ENCODE data around the gene OR2A12. TPM values are rescaled to one million over a fixed set of nuclear protein-coding genes. Genes with fewer than 3 reads are reported as not detected.

OR2A12 gene
- polyA plus RNA-seq, 1 donor (not counting 4 experiments of a cell fraction or from before 2014, with no cell fraction given), result not detected

- H2AFZ ChIP-seq (ENCODE audit: control insufficient read depth, low read length), result no peak overlapping the region
- FAIRE-seq (no peak), DNase-seq (ENCODE audit: low read depth, low spot score) (no peak)
- no peaks in the 10 kb centered on the region for H3K9me1 ChIP-seq (ENCODE audit: control insufficient read depth, extremely low read depth, insufficient read depth, low read length)
- H3K4me1 ChIP-seq (ENCODE audit: control insufficient read depth, extremely low read depth, insufficient read depth, low read length), result no peaks in the 10 kb centered on the region
- no peaks in the 10 kb centered on the region for H3K36me3 ChIP-seq (ENCODE audit: control insufficient read depth in 2 of 2, extremely low read depth in 1 of 2, insufficient read depth in 2 of 2, low read length in 2 of 2)
- dilution Hi-C loops (cut with MboI; ENCODE audit: extremely low pct_ligation_motif_present, low sequenced_read_pairs), result no loop called here
- no peak overlapping the region for H3K9ac ChIP-seq (ENCODE audit: control insufficient read depth, extremely low read depth, insufficient read depth, low read length)
- no peaks in the 10 kb centered on the region for H3K9me3 ChIP-seq (ENCODE audit: control insufficient read depth, low read depth, low read length)
- H3K27ac ChIP-seq (ENCODE audit: control insufficient read depth, insufficient read depth, low read length), result no peak overlapping the region
- H3K4me3 ChIP-seq (ENCODE audit: control insufficient read depth in 2 of 3, extremely low read depth in 1 of 3, insufficient read depth in 2 of 3, low read depth in 1 of 3, low read length in 3 of 3), result no peak overlapping the region
- no peak overlapping the region for H3K4me2 ChIP-seq (ENCODE audit: control insufficient read depth, extremely low read depth, insufficient read depth, low read depth, low read length)
- H3K79me2 ChIP-seq (ENCODE audit: control insufficient read depth, insufficient read depth, low read length), result no peaks in the 10 kb centered on the region
- H4K20me1 ChIP-seq (ENCODE audit: control insufficient read depth, extremely low read depth, insufficient read depth, low read length), result no peaks in the 10 kb centered on the region
- no peaks in the 10 kb centered on the region for H3K27me3 ChIP-seq (ENCODE audit: control insufficient read depth, extremely low read depth, insufficient read depth, low read length)
- TF ChIP-seq CTCF (optimal IDR thresholded peaks at IDR 0.05 in 1 of 3, IDR thresholded peaks at IDR 0.05 in 1 of 3, conservative IDR thresholded peaks at IDR 0.05 in 1 of 3; ENCODE audit: extremely low read depth in 1 of 3, insufficient read depth in 2 of 3, low read length in 3 of 3) (no peak), EZH2 (IDR thresholded peaks at IDR 0.05; ENCODE audit: low read length) (no peak)
These were observed 4.6 kb downstream of the OR2A12 start for GRCh38 chr7:144090667-144091066.

- Histone ChIP-seq H2AFZ (ENCODE audit: control insufficient read depth, low read length) (no peak overlapping the region), H3K4me1 (ENCODE audit: control insufficient read depth, extremely low read depth, insufficient read depth, low read length) (no peaks in the 10 kb centered on the region), H3K27me3 (ENCODE audit: control insufficient read depth, extremely low read depth, insufficient read depth, low read length) (no peaks in the 10 kb centered on the region), H4K20me1 (ENCODE audit: control insufficient read depth, extremely low read depth, insufficient read depth, low read length) (no peaks in the 10 kb centered on the region), H3K4me2 (ENCODE audit: control insufficient read depth, extremely low read depth, insufficient read depth, low read depth, low read length) (no peak overlapping the region), H3K4me3 (ENCODE audit: control insufficient read depth in 2 of 3, extremely low read depth in 1 of 3, insufficient read depth in 2 of 3, low read depth in 1 of 3, low read length in 3 of 3) (no peak overlapping the region), H3K79me2 (ENCODE audit: control insufficient read depth, insufficient read depth, low read length) (no peaks in the 10 kb centered on the region), H3K9me3 (ENCODE audit: control insufficient read depth, low read depth, low read length) (no peaks in the 10 kb centered on the region), H3K36me3 (ENCODE audit: control insufficient read depth in 2 of 2, extremely low read depth in 1 of 2, insufficient read depth in 2 of 2, low read length in 2 of 2) (no peaks in the 10 kb centered on the region), H3K9ac (ENCODE audit: control insufficient read depth, extremely low read depth, insufficient read depth, low read length) (no peak overlapping the region), H3K27ac (ENCODE audit: control insufficient read depth, insufficient read depth, low read length) (no peak overlapping the region), H3K9me1 (ENCODE audit: control insufficient read depth, extremely low read depth, insufficient read depth, low read length) (no peaks in the 10 kb centered on the region)
- DNase-seq (ENCODE audit: low read depth, low spot score) (no peak), FAIRE-seq (no peak)
- dilution Hi-C loops (cut with MboI; ENCODE audit: extremely low pct_ligation_motif_present, low sequenced_read_pairs), result no loop called here
- TF ChIP-seq EZH2 (IDR thresholded peaks at IDR 0.05; ENCODE audit: low read length) (no peak), CTCF (optimal IDR thresholded peaks at IDR 0.05 in 1 of 3, IDR thresholded peaks at IDR 0.05 in 1 of 3, conservative IDR thresholded peaks at IDR 0.05 in 1 of 3; ENCODE audit: extremely low read depth in 1 of 3, insufficient read depth in 2 of 3, low read length in 3 of 3) (no peak)
These were observed 12.7 kb downstream of the OR2A12 start for GRCh38 chr7:144098776-144099175.

All from keratinocyte (primary cell).